Medulla oblongata (tissue), 1 donor: ENCODE measurements around the gene GPC1.
A peak's percentile ranks its signal among the peaks of the same experiment; 100 is the strongest.

ENCODE experiments used
- DNase-seq: peaks from one replicate; pipeline ENCODE4 v3.0.0-alpha.2; 2015; ENCODE audit errors: extremely low spot score

GPC1 gene

DNA sequence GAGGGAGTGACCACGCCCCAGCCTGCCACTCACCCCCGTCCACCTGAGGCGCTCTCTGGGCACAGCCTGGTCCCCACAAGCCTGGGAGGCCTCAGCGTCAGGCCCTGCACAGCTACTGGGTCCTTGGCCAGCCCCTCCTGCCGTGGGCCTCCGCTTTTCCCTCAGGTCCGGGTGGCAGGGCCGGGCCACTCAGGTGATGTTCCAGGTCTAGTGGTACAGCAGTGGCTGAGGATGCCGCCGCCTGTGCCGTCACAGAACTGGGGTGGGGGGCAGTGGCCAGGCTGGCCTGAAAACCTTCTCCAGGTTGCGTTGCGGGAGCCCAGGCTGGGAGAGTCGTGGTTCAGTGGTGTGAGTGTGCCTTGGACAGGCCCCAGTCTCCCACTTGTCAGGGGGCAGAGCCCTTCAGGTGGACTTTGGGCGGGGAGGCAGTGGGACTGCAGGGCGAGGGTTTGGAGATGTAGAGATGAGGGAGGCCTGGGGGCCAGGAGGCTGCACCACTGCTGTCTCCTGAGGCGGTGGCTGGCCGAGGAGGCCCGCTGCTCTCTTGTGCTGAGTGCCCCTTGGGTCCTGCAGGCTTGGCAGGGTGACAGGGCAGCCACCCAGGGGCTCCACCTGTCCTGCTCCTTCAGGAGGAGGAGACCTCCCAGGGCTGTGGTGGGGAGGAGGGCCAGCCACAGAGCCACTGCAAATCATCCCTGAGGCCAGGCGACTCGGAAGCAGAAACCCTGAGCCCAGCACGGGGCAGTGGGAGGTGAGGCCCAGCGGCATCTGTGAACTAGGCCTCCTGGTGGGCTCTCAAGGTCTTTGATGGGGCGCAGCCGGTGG is 7.6 kb downstream of the GPC1 start:
- no peak for DNase-seq

DNA sequence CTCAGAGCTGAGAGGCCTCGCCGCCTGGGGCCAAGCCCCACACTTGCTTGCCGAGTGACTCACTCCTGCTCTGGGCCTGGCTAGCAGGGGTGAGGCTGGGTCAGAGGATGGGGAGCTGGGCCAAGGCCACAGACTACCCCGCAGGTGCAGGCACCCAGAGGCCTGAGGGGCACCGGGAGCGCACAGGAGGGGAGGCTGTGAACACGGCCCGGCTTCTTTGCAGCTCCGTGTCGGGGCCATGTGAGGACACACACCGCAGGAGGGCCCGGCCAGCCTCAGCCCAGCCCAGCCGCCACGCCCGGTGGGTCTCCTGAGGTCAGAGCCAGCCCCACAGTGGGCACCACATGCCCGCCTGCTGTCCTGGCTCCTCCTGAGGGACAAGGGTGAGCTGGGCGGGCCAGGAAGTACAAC is 8.4 kb downstream of the GPC1 start:
- DNase-seq, result no peak

DNA sequence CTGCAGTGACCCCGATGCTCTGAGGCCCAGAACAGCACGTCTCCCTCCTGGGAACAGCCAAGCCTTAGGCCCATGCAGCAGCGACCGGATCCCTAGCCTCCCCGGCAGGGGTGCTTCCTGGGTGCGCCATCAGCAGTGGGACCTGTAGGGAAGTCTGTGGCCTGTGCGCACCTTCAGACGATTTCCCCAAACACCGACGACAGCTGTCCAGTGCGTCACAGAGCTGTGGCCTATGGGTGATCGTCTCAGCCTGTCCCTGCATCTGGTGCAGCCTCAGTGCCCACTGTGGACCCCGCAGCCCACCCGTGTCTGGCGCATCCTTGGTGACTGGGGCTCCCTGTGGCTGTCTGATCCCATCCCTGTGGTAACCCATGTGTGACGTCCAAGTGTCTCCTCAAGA is 9.0 kb downstream of the GPC1 start:
- no peak for DNase-seq

DNA sequence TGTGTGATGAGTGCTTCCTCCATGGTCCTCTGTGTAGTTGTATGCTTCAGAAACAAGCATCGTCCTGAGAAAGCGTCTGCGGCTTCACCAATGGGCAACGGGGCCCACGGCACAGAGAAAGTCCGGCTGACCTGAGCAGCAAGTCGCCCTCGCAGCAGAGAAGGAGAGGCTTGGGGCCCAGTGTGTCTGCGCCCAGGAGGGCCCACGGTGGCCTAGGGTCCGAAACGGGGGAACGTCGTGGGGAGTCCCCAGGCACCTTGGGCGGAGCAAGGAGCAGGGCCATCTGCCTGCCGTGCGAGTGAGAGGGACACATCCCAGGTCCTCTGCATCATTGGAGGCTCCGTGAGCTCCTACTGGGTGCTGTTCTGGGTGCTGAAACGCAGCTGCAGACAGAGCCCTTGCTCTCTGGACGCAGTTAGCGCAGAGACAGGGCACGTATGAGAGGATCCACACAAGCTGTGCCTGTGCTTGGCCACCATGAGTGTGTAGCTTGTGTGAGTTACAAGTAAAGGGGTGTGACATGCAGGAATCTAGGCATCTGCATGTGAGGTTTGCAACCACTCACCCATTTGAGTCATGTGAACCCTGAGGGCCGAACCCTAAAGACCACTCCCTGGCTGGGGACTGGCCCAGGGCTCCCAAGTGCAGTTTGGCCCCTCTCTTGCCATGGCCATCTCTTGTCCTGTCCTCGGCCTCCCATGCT is 10.6 kb downstream of the GPC1 start:
- no peak for DNase-seq

DNA sequence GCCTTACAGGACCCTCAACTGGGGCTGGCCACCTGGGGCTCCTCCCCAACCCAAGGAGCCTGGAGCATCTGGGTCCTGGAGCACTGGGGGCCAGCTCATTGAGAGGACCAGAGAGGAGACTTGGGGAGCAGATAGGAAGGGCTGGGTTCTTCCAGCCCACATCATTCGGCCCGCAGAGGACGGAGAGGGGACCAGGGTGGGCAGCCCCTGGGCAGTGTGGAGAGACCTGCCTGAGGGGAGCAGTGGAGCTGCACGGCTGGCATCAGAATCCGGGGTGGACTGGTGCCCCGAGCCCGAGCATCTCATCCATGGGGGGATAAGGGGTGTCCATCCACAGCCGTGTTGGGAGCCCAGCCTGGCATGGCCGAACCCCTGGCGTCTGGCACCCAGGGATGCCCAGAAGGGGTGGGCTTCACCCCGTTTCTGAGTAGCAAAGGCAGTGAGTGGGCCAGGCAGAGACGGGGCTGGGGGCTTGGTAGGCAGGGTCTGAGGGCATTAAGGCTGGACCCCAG is 11.3 kb downstream of the GPC1 start:
- no peak for DNase-seq

DNA sequence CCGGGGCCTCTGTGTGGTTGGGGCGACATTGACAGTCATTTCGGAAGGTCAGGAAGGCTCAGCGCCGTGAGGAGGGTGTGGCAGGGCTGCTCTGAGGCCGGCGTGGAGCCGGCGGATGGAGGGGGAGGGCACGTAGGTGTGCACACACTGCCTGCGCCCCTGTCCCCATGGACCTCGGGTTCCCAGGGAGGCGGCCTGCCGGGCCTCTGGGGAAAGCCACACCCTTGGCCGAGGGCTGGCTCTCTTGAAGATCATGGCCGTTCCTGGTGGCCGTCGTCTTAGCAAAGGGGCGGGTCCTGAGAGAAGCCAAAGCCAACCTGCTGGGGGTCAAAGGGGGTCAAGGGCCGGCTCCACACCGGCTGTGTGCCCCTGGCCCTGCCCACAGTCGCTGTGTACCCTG is 11.9 kb downstream of the GPC1 start:
- no peak for DNase-seq

DNA sequence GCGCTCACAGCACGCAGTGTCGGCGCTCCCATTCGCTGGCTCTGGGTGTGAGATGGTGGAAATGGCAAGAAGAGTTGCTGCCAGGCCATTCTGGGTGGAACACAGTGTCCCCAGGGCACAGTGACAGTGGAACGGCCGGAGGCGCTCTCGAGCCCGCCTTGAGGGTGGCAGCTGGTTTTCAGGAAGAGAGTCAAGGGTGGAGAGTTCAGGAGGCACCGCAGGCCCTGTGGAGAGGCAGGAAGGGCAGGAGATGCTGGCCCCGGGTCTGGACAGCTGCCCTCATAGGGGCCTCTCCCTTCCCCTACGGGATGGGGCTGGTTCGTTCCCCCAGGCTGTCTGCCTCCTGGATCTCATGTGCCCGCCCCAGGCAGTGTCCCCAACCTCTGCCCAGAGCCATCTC is 12.5 kb downstream of the GPC1 start:
- DNase-seq, result no peak

DNA sequence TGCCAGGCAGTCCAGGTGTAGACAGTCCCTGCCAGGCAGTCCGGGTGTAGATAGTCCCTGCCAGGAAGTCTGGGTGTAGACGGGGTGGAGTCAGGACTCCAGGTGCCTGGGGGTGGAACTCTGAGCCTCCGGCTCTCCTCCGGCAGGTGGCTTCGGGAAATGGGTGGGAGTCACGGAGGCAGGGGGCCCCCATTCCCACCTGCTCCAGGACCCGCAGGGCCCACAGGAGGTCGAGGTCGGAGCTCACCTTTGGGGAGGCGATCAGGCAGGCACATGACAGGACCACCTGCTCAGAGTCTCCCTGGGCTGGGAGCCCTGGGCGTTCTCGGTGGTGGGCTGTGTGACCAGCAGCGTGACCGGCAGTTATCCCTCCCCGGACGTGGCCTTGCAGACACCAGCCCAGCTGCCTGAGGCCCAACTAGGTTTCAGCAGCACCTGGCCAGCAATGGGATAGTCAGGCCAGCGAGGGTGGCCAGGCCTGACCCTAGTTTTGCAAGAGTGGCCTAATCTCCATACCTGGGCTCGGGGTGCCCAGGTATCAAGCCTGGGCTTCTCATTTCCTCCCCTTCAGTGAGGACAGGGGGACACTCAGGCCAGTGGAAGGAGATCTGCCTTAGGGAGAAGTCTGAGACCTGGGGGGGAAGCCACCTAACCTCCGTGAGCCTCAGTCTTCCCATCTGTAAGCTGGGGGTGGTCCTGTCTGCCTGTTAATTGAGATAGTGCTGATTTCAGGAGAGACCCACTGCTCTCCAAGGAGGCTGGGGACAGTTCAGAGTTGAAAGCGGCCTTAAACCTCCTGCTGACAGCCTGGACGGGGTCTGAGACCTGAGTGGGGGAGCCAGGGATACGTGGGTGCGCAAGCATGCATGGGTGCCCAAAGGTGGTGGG is 13.2 kb downstream of the GPC1 start:
- DNase-seq, result no peak

DNA sequence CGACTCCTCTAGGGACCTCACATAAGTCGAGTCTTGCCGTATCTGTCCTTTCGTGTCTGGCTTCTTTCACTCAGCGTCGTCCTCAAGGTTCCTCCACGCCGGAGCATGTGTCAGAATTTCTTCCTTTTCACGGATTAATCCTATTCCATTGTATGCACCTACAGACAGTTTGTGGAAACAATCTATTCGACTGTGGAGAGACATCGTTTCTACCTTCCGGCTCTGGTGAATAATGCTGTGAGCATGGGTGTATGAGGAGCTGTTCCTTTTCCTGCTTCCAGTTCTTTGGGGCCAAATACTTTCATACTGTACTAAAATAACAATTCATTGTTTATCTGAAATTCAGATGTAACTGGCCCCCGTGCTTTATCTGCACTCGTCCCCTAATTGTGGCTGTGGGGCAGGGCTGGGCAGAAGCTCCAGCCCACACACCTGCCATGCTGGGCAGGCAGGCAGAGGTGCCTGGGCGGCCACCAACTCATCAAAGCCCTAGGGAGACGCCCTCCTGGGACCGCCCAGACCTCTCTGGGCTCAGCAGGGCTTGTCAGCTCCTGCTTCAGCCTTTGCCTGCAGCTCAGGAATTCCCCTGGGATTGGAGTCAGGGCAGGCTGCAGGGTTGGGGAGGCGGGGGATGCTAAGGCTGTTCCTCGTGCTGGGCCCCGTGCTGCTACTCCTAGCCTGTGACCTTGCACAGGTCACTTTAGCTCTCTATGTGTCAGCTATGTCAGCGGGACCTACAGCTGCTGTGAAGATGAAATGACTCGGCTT is 14.5 kb downstream of the GPC1 start:
- no peak for DNase-seq

DNA sequence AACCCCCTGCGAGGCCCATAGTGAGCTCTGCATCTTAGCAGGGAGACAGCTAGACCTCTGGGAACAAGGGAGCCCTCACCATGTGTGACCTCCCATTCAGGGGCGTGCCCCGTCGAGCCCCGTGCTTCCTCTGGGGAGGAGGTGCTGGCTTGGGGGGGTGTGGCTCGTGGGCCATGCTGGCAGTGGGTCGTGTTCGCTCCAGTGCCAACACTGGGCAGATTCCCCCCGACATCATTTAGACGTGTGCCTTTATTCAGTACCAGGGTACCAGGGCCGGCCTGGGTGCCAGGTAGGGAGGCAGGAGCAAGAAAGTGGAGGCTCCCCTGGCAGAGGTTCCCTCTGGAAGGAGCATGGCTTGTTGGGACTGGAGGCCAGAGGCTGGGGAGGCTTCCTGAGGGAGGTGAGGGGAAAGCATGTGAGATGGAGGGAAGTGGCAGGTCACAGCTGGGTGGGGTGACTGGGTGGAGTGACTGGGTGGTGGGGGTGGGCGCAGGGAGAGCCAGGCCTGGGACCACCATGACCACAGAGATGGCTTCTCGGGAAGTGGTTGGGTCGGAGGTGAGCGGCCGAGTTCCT is 15.2 kb downstream of the GPC1 start:
- no peak for DNase-seq

DNA sequence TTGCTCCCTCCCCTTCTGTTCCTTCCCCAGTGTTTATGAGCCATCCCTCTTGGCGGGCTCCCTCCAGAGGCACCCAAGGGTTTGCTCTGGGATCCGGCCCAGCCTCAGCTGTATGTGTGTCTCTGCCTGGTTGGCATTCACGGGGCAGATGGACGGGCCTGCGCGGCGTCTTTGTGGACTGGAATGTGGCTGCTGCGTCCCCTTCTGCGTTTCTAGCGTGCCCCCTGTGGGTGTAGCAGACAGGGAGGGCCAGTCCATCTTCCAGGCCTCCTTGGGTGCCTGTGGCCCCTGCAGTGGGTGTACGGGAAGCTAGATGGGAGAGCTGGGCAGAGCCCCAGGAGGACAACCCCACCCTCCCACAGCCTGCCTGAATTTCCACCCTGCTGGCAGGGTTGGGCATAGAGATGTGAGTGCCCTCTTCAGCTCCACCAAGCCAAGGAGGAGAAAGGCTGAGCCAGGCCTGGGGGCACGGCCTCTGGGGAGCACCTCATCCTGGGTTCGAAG is 15.7 kb downstream of the GPC1 start:
- peak; percentile 25 for DNase-seq

DNA sequence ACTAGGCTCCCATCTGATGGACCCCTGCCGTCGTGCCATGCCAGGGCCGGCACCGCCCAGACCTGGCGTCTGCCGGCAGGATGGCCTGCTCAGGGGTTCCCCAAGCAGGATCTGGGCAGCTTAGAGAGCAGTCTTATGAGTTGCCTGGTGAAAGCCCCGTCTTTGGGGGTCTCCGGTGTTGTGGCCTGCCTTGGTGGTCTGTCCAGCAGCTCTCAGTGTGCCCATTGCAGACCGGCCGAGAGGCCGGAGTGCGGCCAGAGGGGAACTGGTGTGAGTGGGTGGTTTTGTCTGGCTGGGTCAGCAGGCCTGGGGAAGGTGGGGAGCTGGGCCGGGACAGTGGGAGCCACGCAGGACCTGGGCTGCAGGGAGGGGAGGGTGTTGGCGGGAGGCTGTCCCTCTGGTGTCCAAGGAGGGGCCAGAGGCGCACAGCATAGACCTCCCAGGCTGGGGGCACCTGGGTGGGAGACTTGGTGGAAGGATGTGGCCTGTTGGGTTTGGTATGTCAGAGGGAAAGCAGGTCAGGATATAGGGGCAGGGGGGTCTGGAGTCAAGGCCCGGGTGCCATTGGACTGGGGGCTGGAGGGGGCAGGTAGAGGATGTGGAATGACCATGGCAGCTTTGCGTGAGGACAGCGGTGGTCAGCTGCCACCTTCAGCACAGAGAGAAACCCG is 16.5 kb downstream of the GPC1 start:
- no peak for DNase-seq

DNA sequence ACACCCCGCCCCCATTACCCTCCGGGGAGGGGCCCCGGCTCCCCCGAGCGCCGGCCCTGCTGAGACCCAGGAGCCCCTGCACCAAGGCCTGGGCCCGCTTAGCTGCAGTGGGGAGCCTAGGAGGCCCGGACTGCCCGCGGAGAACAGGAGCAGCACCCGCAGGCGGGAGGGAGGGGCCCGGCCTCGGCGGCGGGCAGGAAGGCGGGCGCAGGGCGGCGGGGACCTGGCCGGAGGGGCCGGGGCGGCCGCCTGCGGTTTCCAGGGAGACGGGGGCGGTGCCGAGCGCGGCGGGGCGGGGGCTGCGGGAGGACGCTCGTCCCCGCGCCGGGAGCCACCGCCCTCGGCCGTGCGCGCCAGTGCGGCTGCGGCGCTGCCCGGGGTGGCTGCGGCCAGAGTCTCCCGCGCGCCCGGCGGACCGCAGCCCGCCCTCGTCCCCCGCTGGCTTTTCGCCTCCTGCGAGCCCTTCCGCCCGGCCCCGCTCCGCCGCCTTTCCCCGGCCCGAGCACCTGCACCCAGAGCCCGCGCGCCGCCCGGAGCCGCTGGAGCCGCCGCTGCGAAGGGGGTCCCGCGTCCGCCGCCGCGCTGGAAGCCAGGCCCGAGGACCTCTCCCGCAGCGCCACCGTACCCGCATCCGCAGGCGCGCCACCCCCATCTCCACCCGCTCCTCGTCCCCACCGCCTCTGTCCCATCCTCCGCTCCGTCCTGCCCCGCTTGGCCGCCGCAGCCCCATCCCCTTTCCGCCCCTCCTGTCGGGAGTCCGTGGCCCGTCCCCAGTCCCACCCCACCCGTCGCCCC is 17.2 kb downstream of the GPC1 start:
- DNase-seq, result peak; percentile 65

DNA sequence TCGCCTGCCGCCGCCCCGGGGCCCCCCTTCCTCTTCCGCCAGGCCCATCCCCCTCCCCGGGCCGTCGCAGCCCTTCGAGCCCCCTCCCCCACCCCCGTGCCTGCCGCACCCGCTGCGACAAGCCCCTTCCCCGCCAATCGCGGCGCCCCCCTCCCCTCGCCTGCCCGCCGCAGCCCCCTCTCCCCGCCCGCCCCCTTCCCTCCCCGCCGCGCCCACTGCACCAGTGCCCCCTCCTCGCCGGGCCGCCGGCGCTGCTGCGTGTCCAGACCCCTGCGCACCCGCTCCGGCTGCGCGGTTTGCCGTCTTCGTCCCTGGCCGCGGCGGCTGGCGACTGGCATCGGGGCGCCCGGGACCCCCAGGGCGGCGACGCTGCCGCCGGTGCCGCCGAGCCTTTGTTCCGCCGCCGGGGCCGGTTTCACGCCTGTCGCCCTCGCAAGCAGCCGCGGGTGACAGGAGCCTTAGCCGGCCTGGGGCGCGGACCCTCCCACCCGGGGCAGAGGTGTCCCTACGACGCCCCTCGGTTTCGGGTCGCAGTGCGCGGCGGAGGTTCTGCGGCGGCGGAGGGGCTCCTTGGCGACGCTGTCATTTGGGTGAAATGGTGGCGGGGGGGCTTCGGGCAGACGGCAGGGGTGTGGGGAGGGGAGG is 18.1 kb downstream of the GPC1 start:
- DNase-seq, result no peak

DNA sequence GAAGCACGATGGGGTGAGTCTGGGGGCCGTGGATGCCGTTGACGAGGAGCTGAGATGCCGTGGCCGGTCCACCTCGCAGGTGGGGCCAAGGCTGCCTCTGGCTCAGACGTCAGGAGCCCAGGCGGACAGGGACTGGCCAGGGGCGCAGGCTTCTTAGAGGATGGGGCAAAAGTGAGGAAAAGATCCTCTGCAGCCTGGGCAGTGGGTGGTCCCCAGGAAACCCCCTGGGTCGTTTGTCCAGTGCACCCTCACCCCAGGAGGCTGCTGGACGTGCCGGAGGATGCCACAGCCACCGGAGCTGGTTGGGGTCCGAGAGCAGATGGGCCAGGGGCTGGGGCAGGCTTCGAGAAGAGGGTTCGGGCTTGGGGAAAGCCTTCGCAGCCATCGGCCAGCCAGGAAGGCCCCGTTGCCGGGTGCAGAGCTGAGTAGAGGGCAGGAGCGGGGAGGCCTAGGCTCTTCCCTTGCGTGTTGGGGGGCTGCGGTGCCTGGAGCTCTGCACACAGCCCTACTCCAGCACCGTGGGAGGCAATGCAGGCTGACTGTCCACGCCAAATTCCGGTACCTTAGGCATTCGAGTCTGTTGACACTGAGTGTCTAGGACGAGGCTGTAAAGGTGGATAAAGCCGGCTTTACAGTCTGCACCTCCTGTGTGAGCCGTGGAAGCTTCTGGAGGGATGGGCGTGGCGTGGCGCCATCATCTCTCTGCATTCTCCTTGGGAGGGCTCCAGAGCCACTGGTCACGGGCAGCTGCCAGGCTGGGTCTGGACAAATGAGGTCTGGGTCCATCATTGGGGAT is 18.8 kb downstream of the GPC1 start:
- DNase-seq, result no peak

DNA sequence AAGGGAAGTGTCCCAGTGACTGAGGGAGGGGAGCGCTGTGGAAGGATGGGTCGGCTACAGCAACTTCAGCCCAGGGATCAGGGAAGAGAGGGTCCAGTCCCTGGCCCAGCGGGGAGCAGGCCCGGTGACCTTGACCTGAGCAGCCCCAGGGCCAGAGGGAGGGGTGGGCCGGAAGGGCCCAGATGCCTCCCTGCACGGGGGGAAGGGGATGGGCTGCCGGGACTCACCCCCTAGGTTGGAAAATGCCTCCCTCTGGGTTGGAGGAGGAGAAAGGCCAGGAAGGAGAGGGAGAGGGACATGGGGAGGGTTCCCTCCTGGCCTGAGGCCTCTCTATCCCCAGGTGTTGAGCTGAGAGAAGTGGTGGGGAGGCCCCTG is 19.8 kb downstream of the GPC1 start:
- DNase-seq, result no peak

DNA sequence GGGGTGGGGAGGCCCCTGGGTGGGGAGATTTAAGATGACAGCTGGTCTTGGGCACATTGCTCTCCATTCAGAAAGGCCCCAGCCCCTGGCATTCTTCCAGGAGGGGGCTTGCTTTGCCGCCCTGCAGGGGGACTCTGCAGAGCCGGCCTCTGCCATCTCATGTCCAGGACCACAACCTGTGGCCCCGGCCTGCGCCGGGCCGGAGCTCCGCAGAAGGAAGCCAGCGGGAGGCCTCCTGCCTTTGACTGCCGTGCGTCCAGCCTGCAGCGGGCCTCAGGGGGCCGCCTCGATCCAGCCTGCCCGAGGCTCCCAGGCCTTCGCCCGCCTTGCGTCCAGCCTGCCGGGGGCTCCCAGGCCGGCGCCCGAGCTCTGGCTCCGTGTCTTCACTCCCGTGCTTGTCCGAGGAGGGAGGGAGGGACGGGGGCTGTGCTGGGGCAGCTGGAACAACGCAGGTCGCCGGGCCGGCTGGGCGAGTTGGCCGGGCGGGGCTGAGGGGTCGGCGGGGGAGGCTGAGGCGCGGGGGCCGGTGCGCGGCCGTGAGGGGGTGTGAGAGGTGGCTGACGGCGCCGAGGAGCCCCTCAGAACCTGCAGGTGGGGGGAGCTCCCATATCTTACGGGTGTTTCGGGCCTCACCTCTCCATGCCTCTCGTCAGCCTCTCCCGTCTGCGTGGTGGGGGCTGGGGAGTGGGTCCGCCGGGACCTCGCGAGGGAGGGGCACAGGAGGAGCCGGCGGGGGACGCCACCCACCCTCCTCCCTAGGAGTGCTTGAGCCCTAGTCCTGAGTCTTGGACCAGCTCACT is 20.4 kb downstream of the GPC1 start:
- no peak for DNase-seq
